Testis (tissue), 3 donors: Measurements from ENCODE around the gene EPHB1. TPM values are rescaled to one million over a fixed set of nuclear protein-coding genes. Genes with fewer than 3 reads are reported as not detected.

Experiments
- DNase-seq: peaks from one replicate; pipeline ENCODE4 v3.0.0-alpha.2; 2019
- H3K27ac ChIP-seq, 2 donors: fragments of 200-600 bp; sonication (generic); one replicate each; pipeline ENCODE4 v1.5.1; 2019
- H3K27me3 ChIP-seq: fragments of 200-600 bp; sonication (generic); one replicate; pipeline ENCODE4 v1.5.1; 2019
- H3K36me3 ChIP-seq: fragments of 200-600 bp; sonication (generic); one replicate; pipeline ENCODE4 v1.5.1; 2017; ENCODE audit warnings: low read depth; ENCODE audit errors: missing control alignments
- H3K4me1 ChIP-seq: fragments of 200-600 bp; sonication (generic); one replicate; pipeline ENCODE4 v1.5.1; 2019
- H3K4me3 ChIP-seq, 2 donors: fragments of 200-600 bp; sonication (generic); one replicate each; pipeline ENCODE4 v1.5.1; 2017 to 2019
- H3K9me3 ChIP-seq: fragments of 200-600 bp; sonication (generic); one replicate; pipeline ENCODE4 v1.5.1; 2017
- CTCF ChIP-seq, 3 experiments: fragments of 450-650 bp in 2 of 3; fragments of 200-600 bp in 1 of 3; sonication (generic) in 1 of 3; IDR thresholded peaks; one replicate each; pipeline ENCODE4 v1.5.1; 2016 to 2019; ENCODE audit warnings: antibody characterized with exemption in 3 of 3, mild to moderate bottlenecking in 2 of 3, moderate library complexity in 1 of 3
- POLR2A ChIP-seq: fragments of 450-650 bp; IDR thresholded peaks from one replicate; pipeline ENCODE4 v1.6.1; 2017; ENCODE audit warnings: antibody characterized with exemption, mild to moderate bottlenecking, moderate library complexity
- WGBS, 2 donors: methylation state at CpG; one replicate each; pipeline ENCODE4 v1.1.5; 2018; 5-methylcytosine and 5-hydroxymethylcytosine counted together
- intact Hi-C: fragments of 100-400 bp; cut with DNase I; formaldehyde crosslinking; loops from one replicate; pipeline ENCODE4 v1.15.1; 2023; ENCODE audit warnings: low total_unique reads
- polyA plus RNA-seq: library from polyadenylated mRNA; stranded (reverse); fragments of 350-450 nt; fragmentation: Illumina TruSeq; extraction: RNeasy Lipid Tissue Mini Kit (QIAGEN cat#74804); gene quantifications from one replicate; pipeline ENCODE4 v1.2.3, GENCODE V29; 2014; ENCODE audit warnings: low read depth, low replicate concordance; ENCODE audit not compliant: insufficient read depth
- total RNA-seq, 2 donors: library from RNA; depleted of rRNA; stranded (reverse); fragments of >200 nt; gene quantifications; one replicate each; pipeline ENCODE4 v1.2.3, GENCODE V29; 2016

The EPHB1 gene
- total and polyA plus RNA-seq, 3 donors from 2014 or later, result 20.8 to 37.1 (median 31.3) TPM

- TF ChIP-seq POLR2A, result no peak
- no peak for TF ChIP-seq CTCF (IDR thresholded peaks at IDR 0.05)
- Histone ChIP-seq H3K4me1 (no peaks in the 10 kb centered on the region), H3K9me3 (no peaks in the 10 kb centered on the region), H3K36me3 (no peaks in the 10 kb centered on the region), H3K27ac (no peak overlapping the region), H3K4me3 (no peak overlapping the region), H3K27me3 (no peaks in the 10 kb centered on the region)
- 64 to 65% methylated on average over 6 to 10 of the region's 10 CpGs for WGBS, 2 donors
- intact Hi-C loops, result no loop called here
- DNase-seq, result no peak
These were observed 476.3 kb downstream of the EPHB1 start for GRCh38 chr3:135271177-135272025.

GRCh38 chr3:135272026-135272669 lies 477.1 kb downstream of the EPHB1 start:
- H3K4me1 ChIP-seq, result no peaks in the 10 kb centered on the region
- no peaks in the 10 kb centered on the region for H3K36me3 ChIP-seq
- H3K27me3 ChIP-seq, result no peaks in the 10 kb centered on the region
- no peak for DNase-seq
- no peaks in the 10 kb centered on the region for H3K9me3 ChIP-seq
- no peak overlapping the region for H3K27ac ChIP-seq
- no peak for TF ChIP-seq POLR2A
- TF ChIP-seq CTCF (IDR thresholded peaks at IDR 0.05), result no peak
- 30 to 43% methylated on average over 7 of the region's 7 CpGs for WGBS, 2 donors
- intact Hi-C loops, result no loop called here
- H3K4me3 ChIP-seq, result no peak overlapping the region

GRCh38 chr3:135292162-135292561 lies 497.1 kb downstream of the EPHB1 start:
- intact Hi-C loops, result no loop called here
- Histone ChIP-seq H3K36me3 (no peaks in the 10 kb centered on the region), H3K4me3 (no peak overlapping the region), H3K9me3 (no peaks in the 10 kb centered on the region), H3K4me1 (no peaks in the 10 kb centered on the region), H3K27ac (no peak overlapping the region), H3K27me3 (no peaks in the 10 kb centered on the region)
- WGBS, 2 donors, result 87 to 95% methylated on average over 1 of the region's 1 CpG
- TF ChIP-seq CTCF (IDR thresholded peaks at IDR 0.05) (no peak), POLR2A (no peak)
- no peak for DNase-seq

- WGBS, 2 donors, result 92 to 94% methylated on average over 2 of the region's 2 CpGs
- no peak for TF ChIP-seq POLR2A
- TF ChIP-seq CTCF (IDR thresholded peaks at IDR 0.05), result no peak
- H3K27ac ChIP-seq, result no peak overlapping the region
These were observed 506.6 kb downstream of the EPHB1 start for GRCh38 chr3:135301670-135302069.

More at GRCh38 chr3:135301670-135302069, 506.6 kb downstream of the EPHB1 start:
- Histone ChIP-seq H3K9me3 (no peaks in the 10 kb centered on the region), H3K4me3 (no peak overlapping the region), H3K27me3 (no peaks in the 10 kb centered on the region), H3K36me3 (no peaks in the 10 kb centered on the region), H3K4me1 (no peaks in the 10 kb centered on the region)
- intact Hi-C loops, result no loop called here
- no peak for DNase-seq
